Type B pancreatic cell (in vitro differentiated cells): Measurements from ENCODE around the gene SACS. TPM values are rescaled to one million over a fixed set of nuclear protein-coding genes. Genes with fewer than 3 reads are reported as not detected.
A peak's percentile ranks its signal among the peaks of the same experiment; 100 is the strongest.

Source experiments
- DNase-seq: peaks from one replicate; pipeline ENCODE4 v3.0.0; 2021; ENCODE audit warnings: mixed read lengths; ENCODE audit not compliant: unreplicated experiment; ENCODE audit errors: extremely low spot score
- H3K27ac Mint-ChIP-seq: 2 replicates; pipeline ENCODE4 v1.8.0; 2021; ENCODE audit warnings: mild to moderate bottlenecking, mixed read lengths
- H3K27me3 Mint-ChIP-seq: 2 replicates; pipeline ENCODE4 v1.8.0; 2021; ENCODE audit warnings: mixed read lengths
- H3K36me3 Mint-ChIP-seq: 2 replicates; pipeline ENCODE4 v1.8.0; 2021; ENCODE audit warnings: mixed read lengths
- H3K4me1 Mint-ChIP-seq: one replicate; pipeline ENCODE4 v1.8.0; 2021; ENCODE audit warnings: mixed read lengths; ENCODE audit not compliant: unreplicated experiment
- H3K4me3 Mint-ChIP-seq: 2 replicates; pipeline ENCODE4 v1.8.0; 2021; ENCODE audit warnings: mild to moderate bottlenecking, mixed read lengths
- H3K9me3 Mint-ChIP-seq: 2 replicates; pipeline ENCODE4 v1.8.0; 2021; ENCODE audit warnings: mixed read lengths
- CTCF ChIP-seq: fragments of 200-600 bp; sonication (generic); conservative IDR thresholded peaks from 2 replicates; pipeline ENCODE4 v1.5.0; 2021; ENCODE audit warnings: antibody characterized with exemption, mild to moderate bottlenecking
- long read RNA-seq: library from polyadenylated mRNA; unstranded; transcript quantifications from one replicate; pipeline ENCODE4 v2.0.0, GENCODE V29; 2020
- total RNA-seq: library from RNA; stranded (reverse); gene quantifications from 2 replicates; pipeline ENCODE4 v1.2.1, GENCODE V29; 2021; ENCODE audit warnings: low replicate concordance

The SACS gene
- 17.0 and 49.6 TPM in 2 replicates for total RNA-seq
- long read RNA-seq, full-length matches to known transcripts, result 1 of 13 reads
- long read RNA-seq, partial matches to known transcripts, result 8 of 13 reads
- long read RNA-seq, other reads (novel, unspliced or antisense), result 4 of 13 reads

GRCh38 chr13:23433171-23434153 lies at the start of gene SACS:
Gene SACS (minus strand): TSS chr13:23433702. CDS start chr13:23411239, 22,463 bp downstream.
- TF ChIP-seq CTCF, result no peak
- Mint-ChIP-seq H3K27ac (peak within 1 kb of the TSS; percentile 50), H3K4me1 (peaks cover 17% of the 10 kb centered on the region), H3K27me3 (peaks cover 4% of the 10 kb centered on the region), H3K4me3 (peak within 1 kb of the TSS; percentile 94), H3K9me3 (no peaks in the 10 kb centered on the region), H3K36me3 (no peaks in the 10 kb centered on the region)
- DNase-seq, result peak; percentile 73

- no peaks in the 10 kb centered on the region for H3K27me3 Mint-ChIP-seq
- TF ChIP-seq CTCF, result no peak
- peaks cover 7% of the 10 kb centered on the region for H3K4me1 Mint-ChIP-seq
- DNase-seq, result no peak
- H3K4me3 Mint-ChIP-seq, result no peak overlapping the region
- H3K36me3 Mint-ChIP-seq, result peaks cover 18% of the 10 kb centered on the region
- H3K27ac Mint-ChIP-seq, result no peak overlapping the region
- peaks cover 20% of the 10 kb centered on the region for H3K9me3 Mint-ChIP-seq
Observed at GRCh38 chr13:23480324-23480723, 46.8 kb upstream of the SACS start.

- peaks cover 7% of the 10 kb centered on the region for H3K4me1 Mint-ChIP-seq
Observed at GRCh38 chr13:23477101-23477500, 43.6 kb upstream of the SACS start.

GRCh38 chr13:23473221-23473620 lies 39.7 kb upstream of the SACS start:
- H3K27me3 Mint-ChIP-seq, result no peaks in the 10 kb centered on the region
- H3K4me1 Mint-ChIP-seq, result peaks cover 40% of the 10 kb centered on the region
- H3K27ac Mint-ChIP-seq, result no peak overlapping the region
- H3K9me3 Mint-ChIP-seq, result peaks cover 4% of the 10 kb centered on the region
- no peak overlapping the region for H3K4me3 Mint-ChIP-seq
- H3K36me3 Mint-ChIP-seq, result peaks cover 8% of the 10 kb centered on the region
- TF ChIP-seq CTCF, result no peak
- DNase-seq, result no peak

More at GRCh38 chr13:23477101-23477500, 43.6 kb upstream of the SACS start:
- no peak for DNase-seq
- Mint-ChIP-seq H3K27ac (no peak overlapping the region), H3K36me3 (peaks cover 20% of the 10 kb centered on the region), H3K9me3 (peaks cover 15% of the 10 kb centered on the region), H3K4me3 (no peak overlapping the region), H3K27me3 (no peaks in the 10 kb centered on the region)
- TF ChIP-seq CTCF, result no peak

GRCh38 chr13:23472189-23472588 lies 38.7 kb upstream of the SACS start:
- Mint-ChIP-seq H3K27ac (no peak overlapping the region), H3K36me3 (peaks cover 6% of the 10 kb centered on the region), H3K4me1 (peaks cover 41% of the 10 kb centered on the region), H3K4me3 (no peak overlapping the region), H3K9me3 (peaks cover 3% of the 10 kb centered on the region), H3K27me3 (no peaks in the 10 kb centered on the region)
- no peak for TF ChIP-seq CTCF
- DNase-seq, result no peak
